Activated CD4-positive, CD25-positive, alpha-beta regulatory T cell treated with anti-CD3 and anti-CD28 coated beads, Interleukin-2, amount 50 U/mL, for 72 hours (primary cell): Measurements from ENCODE around the gene NCOA7.
"Not testable (repeated sequence)": the region's sequence is repeated elsewhere in the genome, so short reads cannot be mapped to it uniquely, and the experiment has no call there.

ENCODE experiments used
- DNase-seq: peaks from one replicate; pipeline ENCODE4 v3.0.0; 2021

Gene NCOA7

DNA sequence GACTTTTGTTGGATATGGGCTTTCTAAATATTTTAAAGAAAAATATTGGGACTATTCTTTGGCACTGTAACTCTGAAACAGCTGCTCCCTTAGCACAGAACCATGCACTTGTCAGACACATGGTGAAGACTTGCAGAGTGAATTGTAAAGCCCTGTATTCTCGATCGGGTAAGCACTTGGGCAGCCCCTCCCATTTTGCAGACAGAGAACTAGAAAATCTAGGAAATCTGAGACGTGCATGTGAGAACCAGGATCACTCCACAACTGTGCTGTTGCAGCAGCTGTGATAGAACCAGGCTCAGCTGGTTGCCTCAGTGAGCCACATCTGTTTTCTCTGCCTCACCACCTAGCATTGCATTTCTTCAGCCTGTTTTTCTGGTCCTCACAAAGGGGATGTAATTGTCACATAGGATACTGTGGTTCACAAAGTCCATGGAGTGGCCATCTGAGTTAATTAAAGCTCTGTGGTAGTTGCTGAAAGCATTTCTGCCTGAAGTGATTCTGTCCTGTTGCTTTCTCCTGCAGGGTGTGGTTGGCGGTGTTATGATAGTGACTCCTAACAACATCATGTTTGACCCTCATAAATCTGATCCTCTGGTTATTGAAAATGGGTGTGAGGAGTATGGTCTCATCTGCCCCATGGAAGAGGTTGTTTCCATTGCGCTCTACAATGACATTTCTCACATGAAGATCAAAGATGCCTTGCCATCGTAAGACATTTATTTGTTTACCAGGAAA lies 94.0 kb downstream of the NCOA7 start:
- DNase-seq: no peak

DNA sequence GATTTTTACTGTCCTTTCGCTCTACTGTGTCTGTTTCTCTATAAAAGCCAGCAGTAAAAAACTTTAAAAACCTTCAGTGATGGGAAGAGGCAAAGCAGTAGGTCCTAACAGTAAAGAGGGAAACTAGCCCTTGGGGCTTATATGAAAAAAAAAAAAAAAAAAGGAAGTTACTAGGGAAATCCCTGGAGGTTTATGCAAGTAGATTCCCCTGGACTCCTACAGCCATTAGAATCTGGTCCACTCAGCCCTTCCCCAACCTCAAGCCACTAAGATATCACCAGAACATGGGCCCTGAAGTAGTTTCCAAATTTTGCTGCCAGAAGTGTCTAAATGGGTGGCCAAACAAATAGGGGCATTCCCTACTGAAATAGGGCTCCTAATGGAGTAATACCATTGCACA lies 95.3 kb downstream of the NCOA7 start:
- no peak for DNase-seq

DNA sequence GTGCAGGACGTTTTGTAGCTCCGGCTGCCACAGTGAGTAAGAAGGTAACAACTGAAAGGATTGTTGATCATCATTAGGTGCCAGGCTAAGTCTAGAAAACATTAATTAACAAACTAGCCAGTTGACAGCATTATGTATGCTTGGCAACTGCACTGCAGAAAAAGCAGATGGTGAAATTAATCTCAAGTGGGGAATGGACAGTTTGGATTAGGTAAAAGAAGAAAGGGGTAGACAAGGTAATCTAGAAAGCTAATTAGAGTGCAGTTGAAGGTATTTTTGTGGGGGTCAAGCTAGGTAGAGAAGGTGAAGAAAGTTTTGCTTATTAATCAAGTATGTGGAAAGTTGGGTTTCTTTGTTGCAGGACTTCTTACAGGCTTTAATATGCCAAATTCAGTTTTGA lies 96.2 kb downstream of the NCOA7 start:
- no peak for DNase-seq

DNA sequence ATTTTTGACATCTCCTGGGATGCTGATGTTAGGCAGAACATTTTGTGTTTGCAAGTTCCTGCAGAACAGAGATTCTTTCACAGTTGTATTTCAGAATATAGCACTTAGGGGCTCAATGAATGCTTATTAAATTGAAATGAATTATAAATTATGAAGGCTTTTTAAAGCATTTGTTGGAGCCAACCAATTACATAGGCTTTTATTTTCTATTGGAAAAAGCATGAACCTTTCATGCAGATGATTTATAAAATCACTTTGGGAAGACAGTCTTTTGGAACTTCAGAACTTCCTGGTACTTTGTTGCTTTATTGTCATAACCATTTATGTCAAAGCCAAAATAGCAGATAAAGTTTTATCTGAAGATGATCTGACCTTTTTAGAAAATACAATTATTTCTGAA lies 96.6 kb downstream of the NCOA7 start:
- DNase-seq: no peak

DNA sequence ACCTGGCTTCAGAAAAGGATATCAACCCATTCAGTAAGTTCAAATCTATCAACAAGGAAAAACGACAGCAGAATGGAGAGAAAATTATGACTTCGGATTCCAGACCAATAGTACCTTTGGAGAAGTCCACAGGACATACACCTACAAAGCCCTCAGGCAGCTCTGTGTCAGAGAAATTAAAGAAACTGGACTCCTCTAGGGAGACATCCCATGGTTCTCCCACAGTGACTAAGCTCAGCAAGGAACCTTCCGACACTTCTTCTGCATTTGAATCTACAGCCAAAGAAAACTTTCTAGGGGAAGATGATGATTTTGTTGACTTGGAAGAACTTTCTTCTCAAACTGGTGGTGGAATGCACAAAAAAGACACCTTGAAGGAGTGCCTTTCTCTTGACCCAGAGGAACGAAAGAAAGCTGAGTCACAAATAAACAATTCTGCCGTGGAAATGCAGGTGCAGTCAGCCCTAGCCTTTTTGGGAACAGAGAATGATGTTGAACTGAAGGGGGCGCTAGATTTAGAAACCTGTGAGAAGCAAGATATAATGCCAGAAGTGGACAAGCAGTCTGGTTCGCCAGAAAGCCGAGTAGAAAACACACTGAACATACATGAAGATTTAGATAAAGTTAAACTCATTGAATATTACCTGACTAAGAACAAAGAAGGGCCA lies 98.4 kb downstream of the NCOA7 start:
- DNase-seq: no peak

DNA sequence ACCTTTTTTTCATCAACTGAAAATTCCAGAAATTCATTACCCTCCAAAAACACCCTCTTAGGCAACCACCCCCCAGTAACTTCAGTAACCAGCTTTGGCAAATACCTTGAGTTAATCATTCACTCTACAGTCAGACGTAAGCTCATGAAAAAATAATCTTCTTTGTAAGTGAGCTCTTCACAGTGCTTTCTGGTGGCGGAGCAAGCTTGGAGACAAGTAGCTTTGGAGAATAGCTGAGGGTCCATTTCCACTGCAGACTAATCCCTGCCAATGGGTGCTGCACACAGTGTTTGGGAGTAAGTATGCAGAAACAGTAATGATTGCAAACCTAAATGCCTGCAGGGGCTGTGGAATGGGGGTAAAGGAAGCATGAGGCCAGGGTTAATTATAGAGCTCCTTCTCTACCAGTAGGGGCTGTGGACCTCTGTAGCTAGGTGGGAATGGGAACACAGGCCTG lies 109.0 kb downstream of the NCOA7 start:
- DNase-seq: no peak

DNA sequence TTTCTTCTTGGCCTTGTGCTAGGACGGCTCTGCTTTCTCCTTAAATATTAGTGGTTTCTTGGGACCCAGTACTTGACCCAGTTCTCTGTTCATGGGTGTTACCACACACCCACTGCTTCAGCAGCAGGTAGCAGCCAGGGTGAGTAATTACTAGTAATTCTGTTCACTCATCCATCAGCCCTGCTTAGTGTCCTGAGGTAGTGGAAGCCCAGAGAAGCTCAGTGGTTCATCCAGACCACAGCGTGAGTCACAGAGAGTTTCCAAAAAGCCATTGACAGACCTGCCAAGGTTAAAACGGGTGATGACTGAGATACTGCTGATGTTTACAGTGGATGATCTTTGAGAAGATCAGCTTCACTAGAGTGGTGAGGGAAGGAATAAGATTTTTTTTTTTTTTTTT lies 114.1 kb downstream of the NCOA7 start:
- DNase-seq: peak; percentile 47

DNA sequence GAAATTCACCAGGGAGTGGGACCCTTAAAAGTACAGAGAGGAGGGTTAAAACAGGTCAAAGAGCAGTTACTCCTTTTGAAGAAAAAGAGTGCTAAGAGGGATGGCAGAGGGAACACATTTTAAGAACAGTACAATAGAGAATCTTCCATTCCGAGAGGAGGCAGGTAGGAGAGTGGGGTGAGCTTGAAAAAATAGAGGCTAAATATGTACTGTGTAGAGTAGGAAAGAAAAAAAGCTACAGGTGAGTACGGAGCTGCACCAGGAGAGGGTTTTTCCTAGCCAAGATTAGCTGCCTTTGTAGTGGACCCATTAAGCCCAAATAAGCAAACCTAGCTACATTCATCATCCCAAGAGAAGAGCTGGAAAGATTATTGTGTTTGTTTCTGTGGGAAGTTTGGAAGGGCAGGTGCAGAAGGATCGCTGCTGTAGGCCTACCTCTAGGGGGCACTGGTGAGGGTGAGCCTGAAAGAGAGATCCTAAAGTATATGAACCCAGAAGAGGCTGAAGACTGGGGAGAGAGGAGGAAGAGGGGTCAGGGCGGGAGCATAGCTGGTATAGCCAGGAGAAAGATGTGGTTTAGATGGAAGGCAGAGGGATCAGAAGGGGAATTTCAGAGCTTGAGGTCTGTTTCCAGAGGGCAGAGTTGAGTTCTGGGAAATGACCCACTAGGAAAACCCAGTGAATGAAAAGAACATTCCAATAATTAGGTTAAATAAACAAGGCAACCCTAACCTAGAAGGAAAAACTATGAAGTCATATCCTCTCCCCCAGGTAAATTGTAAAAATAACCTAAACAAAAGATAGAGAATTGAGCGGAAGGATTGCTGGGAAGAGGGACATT lies 115.6 kb downstream of the NCOA7 start:
- peak; percentile 46 for DNase-seq

DNA sequence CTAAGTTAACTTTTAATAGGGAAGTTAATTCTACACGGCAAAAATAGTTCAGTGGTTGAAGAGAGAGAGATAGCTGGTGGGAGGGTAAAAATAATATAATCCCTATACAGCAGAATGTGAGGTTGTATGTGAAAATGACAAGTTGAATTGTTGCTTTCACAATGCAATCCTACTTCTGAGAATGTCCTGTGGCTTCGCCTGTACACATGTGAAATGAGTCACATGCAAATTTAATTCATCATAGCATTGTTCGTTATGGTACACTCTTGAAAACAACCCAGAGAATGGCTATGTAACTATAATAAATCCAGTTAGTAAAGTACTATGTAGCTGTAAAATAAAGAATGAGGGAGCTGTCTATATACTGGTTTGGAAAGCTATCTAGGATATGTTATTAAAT lies 119.8 kb downstream of the NCOA7 start:
- DNase-seq: no peak

DNA sequence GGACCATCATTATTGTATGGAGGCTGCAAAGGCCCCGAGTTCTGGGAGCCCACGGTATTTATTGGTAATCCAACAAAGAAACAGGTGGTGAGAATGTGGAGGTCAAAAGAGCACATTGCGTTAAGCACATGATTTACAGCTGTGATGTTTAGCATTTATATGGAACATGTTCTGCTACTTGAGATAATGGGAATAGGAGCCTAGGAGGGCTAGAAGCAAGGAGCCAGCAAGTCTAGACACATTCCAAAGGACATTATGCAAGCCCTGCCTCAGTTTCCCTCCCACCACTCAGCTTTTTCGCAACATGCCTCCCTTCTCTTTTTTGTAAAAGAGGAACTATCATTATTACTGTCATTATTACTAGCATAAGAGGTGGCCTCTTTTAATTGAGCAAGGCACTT lies 120.3 kb downstream of the NCOA7 start:
- not testable (repeated sequence) for DNase-seq

DNA sequence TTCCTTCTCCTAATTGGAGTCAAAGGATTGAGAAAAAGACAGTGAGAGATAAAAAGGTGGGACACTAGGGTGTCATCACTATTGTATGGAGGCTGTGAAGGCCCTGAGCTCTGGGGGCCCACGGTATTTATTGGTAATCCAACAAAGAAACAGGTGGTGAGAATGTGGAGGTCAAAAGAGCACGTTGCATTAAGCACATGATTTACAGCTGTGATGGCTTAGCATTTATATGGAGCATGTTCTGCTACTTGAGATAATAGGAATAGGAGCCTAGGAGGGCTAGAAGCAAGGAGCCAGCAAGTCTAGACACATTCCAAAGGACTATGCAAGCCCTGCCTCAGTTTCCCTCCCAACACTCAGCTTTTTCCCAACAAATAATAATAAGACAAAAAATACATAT lies 121.7 kb downstream of the NCOA7 start:
- not testable (repeated sequence) for DNase-seq

DNA sequence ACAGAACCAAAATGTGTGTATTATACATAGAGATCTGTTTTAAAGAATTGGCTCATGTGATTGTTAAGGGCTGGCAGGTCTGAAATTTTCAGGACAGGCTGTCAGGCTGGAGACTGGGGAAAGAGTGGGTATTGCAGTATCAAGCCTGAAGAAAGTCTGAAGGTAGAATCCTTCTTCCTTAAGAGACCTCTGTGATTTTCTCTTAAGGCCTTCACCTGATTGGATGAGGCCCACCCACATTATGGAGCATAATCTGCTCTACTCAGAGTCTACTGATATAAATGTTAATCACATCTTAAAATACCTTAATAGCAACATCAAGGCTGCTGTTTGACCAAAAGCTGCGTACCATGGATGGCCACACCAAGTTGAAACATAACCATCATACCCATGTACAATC lies 122.4 kb downstream of the NCOA7 start:
- DNase-seq: no peak

DNA sequence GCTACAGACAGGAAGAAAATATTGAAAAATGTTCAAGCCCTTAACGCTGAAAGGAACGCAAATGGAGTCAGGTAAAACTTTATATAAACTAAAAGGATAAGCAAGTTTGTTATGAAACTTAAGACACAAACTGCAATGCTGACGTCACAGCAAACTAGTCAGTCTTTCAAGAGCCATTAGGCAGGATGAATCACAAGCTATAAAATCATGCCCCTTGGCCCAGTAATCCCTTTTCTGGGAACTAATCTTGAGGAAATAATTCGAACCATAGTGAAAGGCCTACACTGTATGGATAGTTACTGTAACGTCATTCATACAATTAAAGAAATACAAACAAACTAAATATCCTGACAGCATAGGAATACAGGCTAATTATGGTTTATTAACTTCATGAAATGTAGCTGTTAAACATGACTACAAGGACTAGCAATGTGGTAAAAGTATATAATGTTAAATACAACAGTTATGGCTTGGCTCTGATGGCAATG lies 123.1 kb downstream of the NCOA7 start:
- no peak for DNase-seq

DNA sequence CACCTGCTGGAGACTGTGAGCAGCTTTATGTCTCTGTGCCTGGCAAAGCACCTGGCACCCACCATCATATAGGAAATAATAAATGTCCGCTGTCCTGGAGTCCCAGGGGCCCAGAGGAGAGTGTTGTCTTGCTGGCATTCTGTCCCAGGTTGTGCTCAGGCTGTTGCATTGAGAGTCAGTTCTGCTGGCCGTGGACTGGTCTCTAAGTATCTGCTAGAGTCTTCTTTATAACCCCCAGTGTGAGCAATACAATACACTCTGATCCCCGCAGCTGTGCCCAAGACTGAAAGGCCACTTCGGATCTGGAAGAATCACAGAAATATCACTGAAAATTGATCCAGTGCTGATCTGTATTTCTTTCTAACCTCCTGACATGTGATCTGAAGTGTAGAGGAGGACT lies 127.5 kb downstream of the NCOA7 start:
- DNase-seq: no peak

DNA sequence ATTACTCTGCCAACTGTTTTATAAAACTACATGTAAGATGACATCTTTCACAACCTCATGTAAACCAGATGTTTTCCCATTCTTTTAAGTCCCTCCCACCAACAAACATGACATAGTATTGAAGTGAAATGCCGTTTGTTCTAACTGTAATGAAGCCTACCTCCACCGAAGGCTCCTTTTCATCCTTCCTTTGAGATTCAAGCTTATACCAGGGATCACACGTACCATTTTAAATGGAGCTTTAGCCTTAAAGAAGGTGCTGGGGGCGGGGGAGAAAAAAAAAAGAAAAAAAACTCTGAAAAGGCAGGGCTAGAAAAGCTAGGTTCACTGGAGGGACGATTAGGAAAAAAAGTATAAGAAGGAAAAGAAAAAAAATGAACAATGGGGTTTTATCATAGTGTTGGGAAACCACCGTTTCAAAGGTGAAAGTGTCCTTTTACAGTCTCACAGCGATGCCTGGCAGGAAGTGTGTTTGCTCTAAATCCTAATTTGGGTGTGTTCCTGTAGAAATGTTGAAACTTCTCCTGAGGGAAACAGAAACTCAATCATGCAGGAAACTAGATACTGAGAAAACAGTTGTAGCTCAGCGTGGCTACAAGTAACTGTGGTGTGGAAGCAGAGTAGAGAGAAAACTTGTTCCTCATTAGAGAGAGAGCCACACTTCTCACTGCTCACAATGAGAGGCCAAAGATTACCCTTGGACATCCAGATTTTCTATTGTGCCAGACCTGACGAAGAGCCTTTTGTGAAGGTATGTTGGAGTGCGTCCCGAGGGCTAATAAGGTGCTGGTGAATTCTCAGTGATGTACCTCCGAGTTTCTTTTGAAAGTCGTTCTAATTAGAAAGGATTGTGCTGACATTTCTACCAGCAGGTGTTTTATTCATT lies 128.2 kb downstream of the NCOA7 start:
- no peak for DNase-seq

DNA sequence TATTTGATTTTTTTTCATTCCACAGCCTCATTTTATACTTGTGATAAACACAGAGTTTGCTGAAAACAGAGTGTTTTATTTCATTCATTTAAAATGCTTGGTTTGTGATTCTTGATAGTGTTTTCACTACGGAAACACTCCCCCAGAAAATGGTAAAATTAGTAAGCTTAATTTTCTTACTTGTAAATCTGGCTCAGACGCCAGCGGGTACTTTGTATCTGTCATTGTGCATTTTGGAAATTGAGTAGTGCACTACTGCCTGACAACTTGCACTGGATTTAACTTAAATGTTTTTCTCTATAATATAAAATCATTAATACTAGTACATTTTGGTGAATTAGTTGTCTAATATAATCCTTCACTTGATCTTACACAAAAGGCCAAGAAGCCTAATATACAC lies 128.9 kb downstream of the NCOA7 start:
- no peak for DNase-seq

DNA sequence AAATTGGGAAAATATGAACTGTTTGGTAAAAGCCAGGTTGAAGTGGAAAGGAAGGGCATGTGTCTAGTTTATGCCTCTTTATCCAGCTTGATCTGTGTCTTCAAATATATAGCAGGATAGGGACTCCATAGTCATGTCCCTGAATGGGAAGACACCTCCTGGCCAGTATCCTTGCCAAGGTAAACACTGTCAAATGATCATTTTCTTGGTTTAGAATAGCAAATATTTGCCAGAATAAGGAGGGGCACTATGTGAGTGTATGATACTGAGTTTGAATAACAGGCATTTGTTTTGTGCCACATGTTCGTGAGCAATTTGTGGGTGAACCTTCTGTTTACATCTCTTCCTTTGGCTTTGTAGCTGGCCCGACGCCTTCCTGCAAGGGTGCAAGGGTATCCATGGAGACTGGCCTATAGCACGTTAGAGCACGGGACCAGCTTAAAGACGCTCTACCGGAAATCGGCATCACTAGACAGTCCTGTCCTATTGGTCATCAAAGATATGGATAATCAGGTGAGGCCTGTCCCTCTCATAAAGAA lies 131.6 kb downstream of the NCOA7 start:
- DNase-seq: no peak

DNA sequence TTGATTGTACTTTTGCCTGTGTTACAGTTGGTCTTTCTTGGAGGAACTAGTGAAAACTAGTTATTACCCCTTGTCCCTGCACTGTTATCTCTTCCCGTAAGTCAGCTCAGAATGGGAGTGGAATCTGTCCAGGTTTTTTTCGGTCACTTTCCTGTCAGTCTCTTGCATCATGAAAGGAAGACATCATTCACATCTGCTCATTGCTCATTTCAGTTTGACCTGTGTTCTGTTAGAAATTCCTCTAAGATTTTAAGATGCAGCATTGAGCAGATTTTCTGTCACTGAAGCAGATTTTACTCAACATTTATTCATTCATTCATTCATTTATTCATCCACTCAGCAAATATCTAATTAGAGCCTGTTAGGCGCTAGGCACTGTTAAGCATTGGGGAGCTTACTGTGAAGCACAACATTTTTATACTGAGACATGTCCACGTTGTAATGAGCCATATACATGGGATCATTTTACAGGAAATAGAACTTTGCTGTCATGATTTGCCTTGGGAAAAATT lies 132.7 kb downstream of the NCOA7 start:
- no peak for DNase-seq

DNA sequence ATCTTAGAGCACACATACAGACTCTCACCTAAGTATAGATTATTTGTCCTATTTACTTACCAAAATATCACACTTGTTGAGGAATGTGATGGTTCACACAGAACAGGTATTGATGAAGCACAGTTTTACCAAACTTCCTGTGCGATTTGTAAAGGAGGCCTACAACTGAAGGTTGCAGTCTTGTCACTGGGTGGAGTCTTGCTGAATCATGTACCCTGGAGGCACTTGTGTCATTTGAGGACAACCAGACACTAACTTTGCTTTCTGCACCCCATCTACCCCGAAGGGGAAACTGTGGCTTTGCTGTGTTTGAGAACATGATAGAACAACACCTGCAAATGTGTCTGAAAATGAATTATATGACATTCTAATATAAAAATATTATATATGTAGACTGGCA lies 133.4 kb downstream of the NCOA7 start:
- no peak for DNase-seq

DNA sequence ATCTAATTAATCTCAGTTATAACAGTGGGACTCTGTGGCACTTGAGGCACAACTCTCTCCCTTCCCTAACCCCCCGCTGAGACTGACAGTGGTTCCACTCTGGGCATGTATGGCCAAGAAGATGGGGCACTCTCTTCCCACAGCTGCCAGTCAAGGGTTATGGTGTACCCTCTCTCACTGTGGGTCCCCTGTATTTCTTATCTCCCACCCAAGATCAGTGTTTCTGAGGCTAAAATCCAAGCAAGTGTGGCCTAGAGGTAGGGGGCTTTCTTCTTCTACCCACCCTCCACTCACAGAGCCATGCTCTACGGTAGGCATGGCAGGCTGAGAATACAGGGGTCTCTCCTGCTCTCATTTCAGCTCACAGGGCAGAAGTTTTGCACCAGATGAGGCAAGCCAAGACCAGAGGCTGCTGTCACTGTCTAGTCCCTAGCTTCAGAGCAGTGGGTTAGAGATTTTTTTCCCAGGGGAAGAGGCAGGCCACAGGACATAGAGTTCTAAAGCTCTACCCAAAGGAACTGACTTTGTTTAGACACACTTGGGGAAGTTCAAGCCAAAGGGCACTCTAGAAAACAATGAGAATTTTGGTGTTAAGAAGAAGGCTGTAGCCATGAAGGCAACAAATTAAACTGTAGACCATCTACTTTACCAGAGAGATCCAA lies 134.1 kb downstream of the NCOA7 start:
- no peak for DNase-seq

DNA sequence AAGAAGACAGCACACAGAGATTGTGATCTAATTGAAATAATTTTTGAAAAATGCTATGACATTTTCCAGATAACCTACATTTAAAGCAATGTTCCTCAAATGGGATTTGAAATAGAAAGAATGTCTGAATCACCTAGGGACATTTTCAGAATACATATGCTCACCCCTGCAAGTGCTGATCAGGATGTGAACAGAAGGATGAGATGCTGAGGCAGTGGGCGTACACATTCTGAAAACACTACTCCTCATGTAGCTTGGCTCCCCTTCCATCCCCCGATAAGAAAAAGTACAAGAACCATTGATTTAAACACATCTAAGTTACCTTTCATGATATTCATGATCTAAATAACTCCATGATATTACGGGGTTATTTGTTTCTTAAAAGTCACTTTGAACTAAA lies 136.0 kb downstream of the NCOA7 start:
- DNase-seq: no peak

DNA sequence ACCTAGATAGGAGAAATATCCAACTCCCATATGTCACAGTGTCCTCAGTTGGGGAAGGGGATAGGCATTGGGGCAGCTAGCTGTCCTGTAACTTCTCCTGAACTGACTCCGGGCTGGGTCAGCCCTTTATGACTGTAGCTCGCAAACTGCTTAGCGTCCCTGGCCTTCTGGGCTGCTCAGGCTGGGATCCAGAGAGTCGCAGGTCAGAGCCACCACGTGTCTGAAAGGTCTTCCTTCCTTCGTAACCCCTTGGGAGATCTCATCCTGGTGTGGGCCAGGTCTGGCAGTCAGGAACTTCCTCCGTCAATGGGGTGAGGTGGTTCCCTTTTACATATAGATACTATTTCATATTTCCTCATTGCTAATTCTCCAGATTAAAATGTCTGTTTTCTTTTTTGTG lies 137.0 kb downstream of the NCOA7 start:
- DNase-seq: no peak
